GM10847 (cell line): ENCODE results near the gene TGFB1.

Experiments
- POLR2A ChIP-seq: IDR thresholded peaks from 2 replicates; pipeline ENCODE4 v1.6.1; 2011; ENCODE audit not compliant: insufficient read length; ENCODE audit errors: extremely low read depth

TGFB1 gene

GRCh38 chr19:41328842-41329225 lies 24.9 kb downstream of the TGFB1 start:
- no peak for TF ChIP-seq POLR2A

- TF ChIP-seq POLR2A = no peak
Observed at GRCh38 chr19:41328157-41328841, 25.4 kb downstream of the TGFB1 start.

GRCh38 chr19:41327576-41328156 lies 26.1 kb downstream of the TGFB1 start:
- TF ChIP-seq POLR2A = peak; percentile 35

GRCh38 chr19:41327076-41327575 lies 26.6 kb downstream of the TGFB1 start:
- peak; percentile 18 for TF ChIP-seq POLR2A

GRCh38 chr19:41325947-41326706 lies 27.6 kb downstream of the TGFB1 start:
- no peak for TF ChIP-seq POLR2A

GRCh38 chr19:41325640-41325946 lies 28.1 kb downstream of the TGFB1 start:
- TF ChIP-seq POLR2A = no peak

- TF ChIP-seq POLR2A = no peak
Observed at GRCh38 chr19:41324921-41325639, 28.6 kb downstream of the TGFB1 start.

- TF ChIP-seq POLR2A = no peak
Observed at GRCh38 chr19:41324231-41324702, 29.5 kb downstream of the TGFB1 start.

- TF ChIP-seq POLR2A = no peak
Observed at GRCh38 chr19:41323430-41324125, 30.1 kb downstream of the TGFB1 start.

- TF ChIP-seq POLR2A = no peak
Observed at GRCh38 chr19:41323023-41323422, 30.7 kb downstream of the TGFB1 start.

GRCh38 chr19:41322451-41322850 lies 31.3 kb downstream of the TGFB1 start:
- TF ChIP-seq POLR2A = no peak

- no peak for TF ChIP-seq POLR2A
Observed at GRCh38 chr19:41321600-41322270, 32.0 kb downstream of the TGFB1 start.

- TF ChIP-seq POLR2A = no peak
Observed at GRCh38 chr19:41321204-41321599, 32.5 kb downstream of the TGFB1 start.

GRCh38 chr19:41320568-41320967 lies 33.2 kb downstream of the TGFB1 start:
- TF ChIP-seq POLR2A = no peak
